GM12878 (cell line): ENCODE measurements around the gene DALRD3.

Experiments
- ATF3 ChIP-seq: IDR thresholded peaks from 2 replicates; pipeline ENCODE4 v1.6.1; 2011; ENCODE audit warnings: low read depth, mild to moderate bottlenecking, low read length, moderate library complexity, borderline replicate concordance; ENCODE audit errors: extremely low read depth
- BMI1 ChIP-seq: fragments of 450-650 bp; IDR thresholded peaks from 2 replicates; pipeline ENCODE4 v1.6.1; 2016; ENCODE audit warnings: mild to moderate bottlenecking, moderate library complexity, borderline replicate concordance
- CEBPZ ChIP-seq: fragments of 150-350 bp; IDR thresholded peaks from 2 replicates; pipeline ENCODE4 v1.6.1; 2016; ENCODE audit warnings: low read depth, low read length
- CTCF ChIP-seq, 3 experiments: IDR thresholded peaks in 2 of 3; conservative IDR thresholded peaks in 1 of 3; 2 replicates each; pipeline ENCODE4 v1.5.1; 2011; ENCODE audit warnings: low read depth in 3 of 3, low read length in 3 of 3, mild to moderate bottlenecking in 3 of 3, control low read depth in 2 of 3, moderate library complexity in 2 of 3, inconsistent platforms in 1 of 3, mixed read lengths in 1 of 3; ENCODE audit not compliant: control insufficient read depth in 2 of 3, insufficient read depth in 1 of 3; ENCODE audit errors: extremely low read depth in 1 of 3
- JUNB ChIP-seq: IDR thresholded peaks from 2 replicates; pipeline ENCODE4 v1.6.1; 2016; ENCODE audit warnings: antibody characterized with exemption, mild to moderate bottlenecking
- MAX ChIP-seq: IDR thresholded peaks from 2 replicates; pipeline ENCODE4 v1.6.1; 2012; ENCODE audit warnings: low read depth, low read length, improper control_type of control experiment
- NFYA ChIP-seq: IDR thresholded peaks from 2 replicates; pipeline ENCODE4 v1.6.1; 2011; ENCODE audit warnings: low read depth, mild to moderate bottlenecking, low read length, improper control_type of control experiment, borderline replicate concordance
- POLR2A ChIP-seq: IDR thresholded peaks from 2 replicates; pipeline ENCODE4 v1.6.1; 2011; ENCODE audit warnings: low read depth, mild to moderate bottlenecking, low read length

- no peak for TF ChIP-seq CTCF (IDR thresholded peaks at IDR 0.05 in 2 of 3, conservative IDR thresholded peaks at IDR 0.05 in 1 of 3; ENCODE audit: control insufficient read depth in 2 of 3, extremely low read depth in 1 of 3, insufficient read depth in 1 of 3, low read depth in 3 of 3, low read length in 3 of 3)
- no peak; the same call in 1 of the 2 replicates for TF ChIP-seq POLR2A
- no peak for TF ChIP-seq MAX
- TF ChIP-seq JUNB: no peak
- no peak for TF ChIP-seq ATF3
- no peak for TF ChIP-seq CEBPZ
- no peak for TF ChIP-seq BMI1
- no peak for TF ChIP-seq NFYA
Observed at GRCh38 chr3:49005998-49006397, 12.4 kb downstream of the DALRD3 start.
